ENCODE data around the gene KCNIP3.

The KCNIP3 gene

DNA sequence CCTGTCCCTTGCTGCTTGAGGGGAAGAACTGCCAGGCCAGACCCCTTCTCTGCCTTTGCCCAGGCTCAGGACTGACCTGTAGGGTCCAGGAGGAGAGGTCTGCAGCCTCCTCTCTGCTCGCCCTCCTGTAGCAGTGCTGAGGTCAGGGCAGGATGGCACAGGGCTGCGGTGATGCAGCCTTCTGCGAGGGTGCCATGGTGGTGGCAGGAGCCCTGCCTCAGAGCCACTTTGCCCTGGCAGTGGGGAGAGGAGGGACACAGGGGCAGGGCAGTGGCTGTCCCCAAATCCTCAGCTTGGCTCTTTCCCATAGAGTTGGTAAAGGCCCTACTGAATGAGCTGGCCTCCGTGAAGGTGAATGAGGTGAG is 22.0 kb upstream of the KCNIP3 start:
- DNase-seq: no peak

DNA sequence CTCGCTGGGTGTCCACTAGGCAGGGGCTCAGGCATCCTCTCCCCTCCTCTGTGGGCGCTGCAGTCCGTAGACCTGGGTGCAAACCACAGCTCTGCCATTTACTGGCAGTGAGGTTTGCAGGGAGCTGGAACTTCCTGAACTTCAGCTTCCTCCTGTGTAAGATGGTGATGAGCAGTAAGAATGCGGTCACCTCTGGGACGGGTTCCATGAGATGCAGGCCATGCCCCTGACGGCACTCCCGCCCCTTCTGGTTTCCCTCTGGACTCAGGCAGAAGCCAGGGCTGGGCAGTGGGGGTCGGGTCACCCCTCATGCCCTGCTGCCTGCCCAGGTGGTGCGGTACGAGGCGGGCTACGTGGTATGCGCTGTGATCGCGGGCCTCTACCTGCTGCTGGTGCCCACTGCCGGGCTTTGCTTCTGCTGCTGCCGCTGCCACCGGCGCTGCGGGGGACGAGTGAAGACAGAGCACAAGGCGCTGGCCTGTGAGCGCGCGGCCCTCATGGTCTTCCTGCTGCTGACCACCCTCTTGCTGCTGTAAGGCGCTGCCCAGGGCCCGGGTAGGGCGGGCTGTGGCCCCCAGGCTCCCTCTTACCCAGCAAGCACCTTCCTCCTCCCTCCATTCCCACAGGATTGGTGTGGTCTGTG is 21.4 kb upstream of the KCNIP3 start:
- DNase-seq: no peak

DNA sequence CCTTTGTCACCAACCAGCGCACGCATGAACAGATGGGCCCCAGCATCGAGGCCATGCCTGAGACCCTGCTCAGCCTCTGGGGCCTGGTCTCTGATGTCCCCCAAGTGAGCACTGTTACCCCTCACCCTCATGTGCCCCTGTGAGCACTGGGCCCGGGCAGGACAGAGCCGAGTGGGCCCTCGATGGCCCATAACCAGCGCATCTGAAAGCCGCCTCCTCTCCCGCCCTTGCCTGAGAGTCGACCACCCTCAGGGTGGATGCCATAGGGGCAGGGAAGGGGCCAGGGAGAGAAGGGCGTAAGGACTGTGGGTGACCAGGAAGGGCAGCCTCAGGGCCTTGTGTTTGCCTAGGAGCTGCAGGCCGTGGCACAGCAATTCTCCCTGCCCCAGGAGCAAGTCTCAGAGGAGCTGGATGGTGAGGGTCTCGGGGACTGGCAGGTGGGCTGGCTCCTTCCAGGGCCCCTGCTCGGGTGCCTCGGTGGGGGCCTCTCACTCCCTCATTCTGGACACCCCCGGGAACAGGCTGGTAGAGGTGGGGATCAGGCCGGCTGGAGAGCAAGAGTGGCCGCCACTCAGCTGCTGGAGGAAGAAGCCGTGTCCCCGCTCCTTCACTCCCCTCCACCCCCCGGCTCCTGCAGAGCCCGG is 20.8 kb upstream of the KCNIP3 start:
- no peak for DNase-seq

DNA sequence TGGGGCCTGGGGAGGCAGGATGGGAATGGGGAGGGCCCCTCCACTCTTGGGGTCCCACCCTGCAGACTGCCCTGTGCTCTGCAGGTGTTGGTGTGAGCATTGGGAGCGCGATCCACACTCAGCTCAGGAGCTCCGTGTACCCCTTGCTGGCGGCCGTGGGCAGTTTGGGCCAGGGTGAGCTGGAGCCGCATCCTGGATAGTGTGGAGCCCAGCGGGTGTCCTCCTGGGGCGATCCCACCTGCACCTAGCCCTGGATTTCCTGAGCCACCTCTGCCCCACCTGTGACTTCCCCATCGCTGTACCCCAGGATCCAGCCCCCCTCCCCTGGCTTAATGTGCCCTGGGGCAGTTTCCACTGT is 20.3 kb upstream of the KCNIP3 start:
- no peak for DNase-seq

DNA sequence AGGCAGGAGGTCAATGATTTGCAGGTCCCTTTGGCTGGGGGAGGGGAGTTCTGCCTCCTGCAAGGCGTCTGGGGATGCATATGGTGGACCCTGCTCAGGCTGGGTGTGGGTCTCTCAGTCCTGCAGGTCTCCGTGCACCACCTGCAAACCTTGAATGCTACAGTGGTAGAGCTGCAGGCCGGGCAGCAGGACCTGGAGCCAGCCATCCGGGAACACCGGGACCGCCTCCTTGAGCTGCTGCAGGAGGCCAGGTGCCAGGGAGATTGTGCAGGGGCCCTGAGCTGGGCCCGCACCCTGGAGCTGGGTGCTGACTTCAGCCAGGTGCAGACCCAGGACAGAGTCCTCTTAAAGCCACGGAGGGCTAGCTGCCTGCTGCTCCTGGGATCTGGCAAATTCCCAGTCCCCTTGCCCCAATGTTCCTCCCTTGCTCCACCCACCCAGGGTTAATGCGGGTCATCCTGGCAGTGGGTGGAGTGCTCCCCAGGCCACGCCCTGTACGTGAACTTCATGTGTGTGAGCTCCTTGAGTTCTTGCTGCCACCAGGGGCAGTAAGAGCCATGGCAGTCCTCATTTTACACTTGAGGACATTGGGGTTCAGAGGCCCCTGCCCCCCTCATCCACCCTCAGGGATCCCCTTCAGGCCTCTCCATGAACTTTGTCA is 19.8 kb upstream of the KCNIP3 start:
- DNase-seq: no peak

DNA sequence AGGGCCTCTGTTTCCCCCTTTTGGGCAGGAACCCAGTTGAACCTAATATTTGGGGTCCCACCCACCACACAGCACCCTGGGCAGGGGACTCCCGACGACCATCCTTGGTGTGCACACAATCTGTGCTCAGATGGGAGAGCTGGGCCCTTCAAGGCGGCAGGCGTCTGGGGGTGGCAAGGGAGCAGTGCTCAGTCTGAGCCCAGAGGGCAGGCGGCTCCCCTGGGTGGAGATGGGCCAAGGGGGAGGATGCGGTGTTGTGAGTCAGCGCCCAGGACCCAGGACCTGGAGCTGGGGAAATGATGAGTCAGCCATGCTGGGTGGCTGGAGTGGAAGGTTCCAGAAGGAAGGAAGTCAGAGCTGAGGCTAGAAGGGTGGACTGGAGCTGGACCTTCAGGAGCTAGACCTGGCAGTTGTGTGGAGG is 19.1 kb upstream of the KCNIP3 start:
- DNase-seq: no peak

DNA sequence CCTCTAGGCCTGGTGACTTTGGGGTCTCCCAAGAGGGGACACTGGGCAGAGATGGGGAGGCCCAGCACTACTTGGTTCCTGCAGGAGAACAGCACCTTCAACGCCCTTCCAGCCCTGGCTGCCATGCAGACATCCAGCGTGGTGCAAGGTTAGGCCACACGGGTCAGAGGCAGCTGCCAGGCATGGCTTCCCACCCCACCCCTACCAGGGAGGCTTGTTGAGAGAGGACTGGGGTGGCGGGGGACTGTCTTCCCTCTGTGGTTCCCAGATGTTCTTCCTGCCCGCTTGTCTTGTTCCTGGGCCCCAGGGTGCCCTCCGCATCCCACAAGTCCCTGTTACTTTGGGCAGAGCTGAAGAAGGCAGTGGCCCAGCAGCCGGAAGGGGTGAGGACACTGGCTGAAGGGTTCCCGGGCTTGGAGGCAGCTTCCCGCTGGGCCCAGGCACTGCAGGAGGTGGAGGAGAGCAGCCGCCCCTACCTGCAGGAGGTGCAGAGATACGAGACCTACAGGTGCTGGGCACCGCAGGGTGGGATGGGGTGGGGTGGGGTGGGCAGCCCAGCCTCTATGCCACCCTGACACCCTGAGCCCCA is 18.4 kb upstream of the KCNIP3 start:
- DNase-seq: no peak

DNA sequence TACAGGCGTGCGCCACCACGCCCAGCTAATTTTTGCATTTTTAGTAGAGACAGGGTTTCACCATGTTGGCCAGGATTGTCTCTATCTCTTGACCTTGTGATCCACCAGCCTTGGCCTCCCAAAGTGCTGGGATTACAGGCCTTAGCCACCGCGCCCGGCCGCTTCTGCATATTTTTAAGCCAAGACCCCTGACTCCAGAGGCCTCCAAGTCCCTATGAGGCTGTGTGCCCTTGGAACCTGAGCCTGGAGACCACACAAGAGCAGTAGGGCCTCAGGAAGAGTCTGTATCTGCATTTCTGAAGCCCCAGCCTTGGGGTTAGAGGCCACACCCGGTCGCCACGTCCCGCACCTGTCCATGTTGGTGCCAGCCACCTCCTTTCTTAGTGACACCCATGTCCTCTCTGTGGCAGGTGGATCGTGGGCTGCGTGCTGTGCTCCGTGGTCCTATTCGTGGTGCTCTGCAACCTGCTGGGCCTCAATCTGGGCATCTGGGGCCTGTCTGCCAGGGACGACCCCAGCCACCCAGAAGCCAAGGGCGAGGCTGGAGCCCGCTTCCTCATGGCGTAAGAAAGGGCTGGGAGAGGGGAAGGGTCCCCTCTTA is 17.6 kb upstream of the KCNIP3 start:
- no peak for DNase-seq

DNA sequence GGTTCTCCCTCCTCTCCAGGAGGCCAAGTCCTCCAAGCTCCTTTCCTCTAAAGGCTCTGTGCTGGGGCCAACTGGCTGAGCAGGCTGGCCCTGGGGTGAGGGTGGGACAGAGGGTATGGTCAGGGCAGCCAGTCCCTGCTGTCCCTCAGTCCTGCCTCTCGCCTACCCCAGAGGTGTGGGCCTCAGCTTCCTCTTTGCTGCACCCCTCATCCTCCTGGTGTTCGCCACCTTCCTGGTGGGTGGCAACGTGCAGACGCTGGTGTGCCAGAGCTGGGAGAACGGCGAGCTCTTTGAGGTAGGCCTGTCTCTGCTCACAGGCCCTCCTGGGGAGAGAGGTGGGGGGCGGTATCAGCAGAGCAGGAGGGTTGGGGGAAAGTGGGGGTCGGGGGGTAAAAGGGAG is 16.1 kb upstream of the KCNIP3 start:
- no peak for DNase-seq

DNA sequence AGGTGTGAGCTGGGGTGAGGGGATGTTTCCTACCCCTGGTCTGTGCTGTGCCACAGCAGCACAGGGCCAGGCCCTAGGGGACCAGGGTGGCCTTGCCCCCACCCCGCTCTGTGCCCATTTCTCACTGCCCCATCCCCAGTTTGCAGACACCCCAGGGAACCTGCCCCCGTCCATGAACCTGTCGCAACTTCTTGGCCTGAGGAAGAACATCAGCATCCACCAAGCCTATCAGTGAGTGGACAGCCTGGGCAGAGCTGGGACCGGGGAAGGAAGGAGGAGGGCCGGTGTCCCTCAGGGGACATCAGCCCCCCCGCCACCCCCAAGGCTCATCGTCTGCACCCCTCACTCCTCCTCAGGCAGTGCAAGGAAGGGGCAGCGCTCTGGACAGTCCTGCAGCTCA is 15.4 kb upstream of the KCNIP3 start:
- no peak for DNase-seq

DNA sequence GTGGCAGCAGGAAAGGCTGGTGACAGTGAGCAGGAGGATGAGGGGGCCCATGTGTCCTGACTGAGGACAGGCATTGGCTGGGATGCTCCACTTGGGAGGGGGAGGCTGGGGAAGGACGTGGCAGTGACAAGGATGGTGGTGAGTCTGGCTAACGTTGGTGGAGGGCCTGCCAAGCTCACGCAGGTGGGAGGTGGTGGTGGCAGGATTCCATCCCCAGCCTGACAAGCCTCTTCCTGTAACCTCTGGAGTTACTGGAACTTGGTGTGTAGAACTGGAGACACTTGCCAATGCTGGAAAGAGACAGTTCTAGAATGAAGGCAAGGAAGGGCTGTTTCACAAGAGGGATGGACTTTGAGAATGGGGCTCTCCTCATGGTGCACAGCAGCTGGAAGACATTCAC is 14.7 kb upstream of the KCNIP3 start:
- no peak for DNase-seq

DNA sequence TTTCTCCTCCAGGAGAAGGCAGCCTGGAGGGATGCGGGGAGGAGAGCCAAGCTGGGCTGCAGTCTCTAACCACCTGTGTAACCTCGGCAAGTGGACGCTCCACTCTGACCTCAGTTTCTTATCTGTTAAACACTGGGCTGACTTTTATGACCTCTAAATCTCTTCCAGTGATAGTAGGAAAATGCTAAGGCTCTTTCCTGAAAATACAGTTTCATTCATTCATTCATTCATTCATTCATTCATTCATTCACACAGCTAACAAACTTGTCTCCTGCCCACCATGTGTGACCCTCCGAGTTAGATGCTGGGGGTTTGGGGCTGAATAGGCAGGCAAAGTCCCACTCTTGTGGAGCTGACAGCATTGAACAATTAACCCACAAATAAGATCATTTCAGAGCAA is 13.6 kb upstream of the KCNIP3 start:
- no peak for DNase-seq

DNA sequence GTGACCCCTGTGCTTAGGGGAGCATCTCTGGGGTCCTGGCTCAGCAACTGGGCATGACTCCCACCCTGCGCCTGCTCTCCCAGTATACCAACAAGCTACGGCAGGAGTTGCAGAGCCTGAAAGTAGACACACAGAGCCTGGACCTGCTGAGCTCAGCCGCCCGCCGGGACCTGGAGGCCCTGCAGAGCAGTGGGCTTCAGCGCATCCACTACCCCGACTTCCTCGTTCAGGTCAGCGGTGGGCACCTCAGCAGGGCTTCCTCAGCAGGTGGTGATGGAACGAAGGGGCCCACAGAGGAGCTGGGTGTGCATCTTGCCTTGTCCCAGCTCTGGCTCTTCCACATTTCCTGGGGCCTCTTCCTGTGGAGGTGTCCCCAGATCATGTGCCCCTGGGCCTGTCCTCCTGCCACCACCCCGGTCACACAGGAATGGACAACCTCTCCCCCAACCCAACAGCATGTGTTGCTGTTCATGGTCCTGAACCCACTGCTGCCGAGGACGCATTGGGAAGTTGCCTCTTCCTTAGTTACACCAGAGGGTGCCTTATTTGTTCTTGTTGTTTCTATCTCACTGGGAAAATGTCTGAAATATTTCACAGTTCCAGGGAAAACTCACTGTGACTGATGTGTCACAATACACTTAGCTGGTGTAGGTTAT is 12.1 kb upstream of the KCNIP3 start:
- DNase-seq: no peak

DNA sequence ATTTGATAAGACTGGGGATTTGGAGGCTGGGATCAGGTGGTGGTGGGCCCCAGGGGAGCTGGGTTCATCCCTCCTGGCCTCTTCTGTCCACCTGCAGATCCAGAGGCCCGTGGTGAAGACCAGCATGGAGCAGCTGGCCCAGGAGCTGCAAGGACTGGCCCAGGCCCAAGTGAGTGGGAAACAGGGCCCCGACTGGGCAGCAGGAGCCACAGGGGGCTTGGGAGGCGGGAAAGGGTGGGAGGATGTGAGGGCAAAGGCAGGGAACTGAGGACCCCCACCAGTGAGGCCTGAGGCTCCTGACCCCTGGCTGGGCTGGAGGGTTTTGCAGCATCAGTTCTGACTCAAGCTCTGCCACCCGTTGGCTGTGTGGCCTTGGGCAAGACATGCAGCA is 11.6 kb upstream of the KCNIP3 start:
- DNase-seq: no peak

DNA sequence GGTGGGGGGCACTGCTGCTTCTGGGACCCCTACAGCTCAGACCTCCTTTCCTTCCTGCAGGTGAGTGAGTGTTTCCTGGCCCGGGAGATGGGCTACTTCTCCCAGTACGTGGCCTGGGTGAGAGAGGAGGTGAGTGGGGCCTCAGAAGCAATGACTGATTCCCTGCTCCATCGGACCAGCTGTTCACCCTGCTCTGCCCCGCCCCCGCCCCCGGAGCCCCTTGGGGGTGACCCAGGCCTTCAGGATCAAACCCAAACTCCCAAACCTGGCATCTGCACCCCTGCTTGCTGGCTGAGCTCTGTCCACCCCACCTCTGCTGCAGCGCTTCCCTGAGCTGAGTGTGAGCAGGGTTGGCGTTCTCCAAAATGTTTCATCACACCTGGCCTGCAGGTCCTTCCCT is 9.8 kb upstream of the KCNIP3 start:
- DNase-seq: no peak

DNA sequence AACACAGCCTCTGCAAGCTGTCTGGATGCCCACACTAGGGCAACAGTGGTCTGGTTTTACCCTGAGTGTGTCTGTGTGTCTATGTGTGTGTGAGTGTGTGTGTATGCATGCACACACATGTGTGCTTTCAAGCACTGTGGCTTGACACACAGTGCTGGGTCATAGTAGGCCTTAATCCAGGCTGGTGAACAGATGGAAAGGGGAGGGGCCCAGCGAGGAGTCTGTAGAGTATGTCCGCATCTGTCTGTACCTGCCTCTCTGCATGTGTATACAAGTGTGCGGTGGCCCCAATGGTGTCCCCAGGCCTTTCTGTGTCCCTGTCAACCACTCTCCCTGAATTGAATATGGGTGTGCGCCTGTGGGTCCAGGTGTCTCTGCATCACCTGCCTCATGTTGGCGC is 9.3 kb upstream of the KCNIP3 start:
- no peak for DNase-seq

DNA sequence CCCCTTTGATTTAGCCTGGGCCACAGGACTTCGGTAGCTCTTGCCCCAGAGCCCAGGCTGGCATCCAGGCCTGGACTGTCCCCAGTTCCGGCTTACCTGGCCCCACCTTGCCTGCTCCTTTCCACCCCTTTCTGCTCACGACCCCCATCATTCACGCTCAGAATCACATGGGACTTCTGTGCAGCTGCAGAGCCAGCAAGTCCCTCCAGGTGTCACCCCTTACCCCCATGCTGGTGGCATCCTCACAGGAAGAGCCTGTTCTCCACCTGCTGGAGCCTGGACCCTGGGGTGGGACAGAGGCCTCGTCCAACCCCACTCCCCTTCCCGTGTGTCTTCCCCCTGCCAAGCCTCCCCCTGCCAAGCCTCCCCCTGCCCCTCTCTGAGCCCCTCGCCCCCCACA is 7.9 kb upstream of the KCNIP3 start:
- DNase-seq: no peak

DNA sequence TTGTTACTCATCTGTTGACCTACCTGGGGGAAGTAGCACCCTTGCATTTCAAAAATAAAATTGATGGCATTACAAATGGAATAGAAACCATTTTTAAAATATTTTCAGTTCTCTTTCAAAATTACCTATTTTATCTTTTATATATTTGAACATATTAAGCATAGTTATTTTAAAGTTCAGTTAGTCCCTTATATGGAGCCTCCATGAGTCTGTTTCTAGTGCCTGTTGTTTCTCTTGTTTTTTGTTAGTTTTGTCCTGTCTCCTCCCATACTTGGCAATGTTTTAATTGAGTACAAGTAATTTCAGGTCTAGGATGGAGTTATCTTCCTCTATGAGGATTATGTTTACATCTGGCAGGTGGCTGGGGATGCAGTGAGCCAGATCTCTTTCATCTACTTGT is 5.9 kb upstream of the KCNIP3 start:
- no peak for DNase-seq

DNA sequence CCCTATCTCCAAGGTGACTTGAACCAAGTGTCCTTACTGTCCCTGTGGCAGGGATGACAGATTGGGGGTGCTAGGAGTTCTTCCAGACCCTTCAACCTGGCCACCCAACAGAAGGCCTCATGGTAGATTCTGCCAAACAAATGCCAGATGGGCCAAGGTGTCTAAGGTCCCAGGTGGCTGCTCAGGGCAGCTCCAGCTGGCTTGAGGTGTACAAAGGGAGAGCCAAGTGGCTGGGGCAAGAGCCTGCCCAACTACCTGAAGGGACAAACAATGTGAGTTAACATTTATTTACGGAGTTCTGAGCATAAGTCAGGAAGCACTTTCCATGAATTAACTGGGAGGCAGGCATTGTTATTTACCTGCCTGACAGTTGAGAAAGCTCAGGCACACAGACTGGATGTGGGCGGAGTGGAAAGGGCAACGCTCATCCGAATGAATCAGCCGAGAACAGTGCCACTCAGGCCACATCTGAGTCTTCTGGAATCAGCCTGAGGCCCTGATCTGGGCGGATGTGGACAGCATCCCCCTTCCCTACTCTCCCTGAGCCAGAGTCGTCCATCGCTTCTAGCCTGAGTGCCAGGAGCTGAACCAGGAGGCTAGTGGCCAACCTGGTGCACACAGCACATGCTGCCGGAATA is 4.4 kb upstream of the KCNIP3 start:
- no peak for DNase-seq

DNA sequence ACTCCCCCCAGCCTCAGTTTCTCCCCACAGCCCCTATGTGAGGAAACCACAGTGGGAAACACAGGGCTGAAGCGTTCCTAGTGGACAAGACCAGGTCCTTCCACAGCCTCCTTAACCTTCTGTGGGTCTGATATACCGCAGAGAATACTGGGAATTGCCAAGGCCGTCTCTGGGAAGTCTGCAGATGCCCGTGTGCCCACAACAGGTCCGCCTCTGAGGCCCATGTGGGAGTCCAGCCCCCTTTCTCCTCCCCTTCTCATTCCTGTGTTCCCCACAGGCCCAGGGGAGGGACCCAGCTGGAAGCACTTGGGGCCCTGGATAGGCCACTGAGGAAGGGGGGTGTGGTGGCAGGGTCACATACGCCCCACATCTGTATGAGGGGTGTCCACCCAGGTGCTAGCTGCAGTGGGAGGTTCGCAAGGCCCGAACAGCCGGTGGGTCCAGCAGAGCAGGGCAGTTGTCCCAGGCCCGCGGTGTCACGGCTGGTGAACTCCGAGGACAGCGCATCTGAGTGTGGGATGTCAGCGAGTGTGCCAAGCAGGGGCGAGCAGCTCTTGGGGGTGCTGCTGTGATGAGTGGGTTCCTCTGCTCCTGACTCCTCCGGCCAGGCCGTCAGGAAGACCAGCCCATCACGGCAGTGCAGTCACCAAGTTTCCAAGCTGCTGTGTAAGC is 2.4 kb upstream of the KCNIP3 start:
- DNase-seq: no peak

DNA sequence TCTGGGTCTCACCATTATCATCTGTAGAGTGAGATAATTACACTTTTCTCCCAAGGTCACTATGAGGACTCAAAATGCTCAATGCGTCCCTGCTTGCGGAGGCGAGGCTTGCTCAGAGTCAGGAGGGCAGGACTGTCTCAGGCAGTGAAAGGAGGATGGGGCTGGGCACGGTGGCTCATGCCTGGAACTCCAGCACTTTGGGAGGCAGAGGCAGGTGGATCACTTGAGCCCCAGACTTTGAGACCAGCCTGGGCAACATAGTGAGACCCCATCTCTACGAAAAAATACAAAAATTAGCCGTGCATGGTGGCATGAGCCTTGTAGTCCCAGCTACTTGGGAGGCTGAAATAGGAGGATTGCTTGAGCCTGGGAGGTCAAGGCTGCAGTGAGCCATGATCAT is 1.8 kb upstream of the KCNIP3 start:
- no peak for DNase-seq

DNA sequence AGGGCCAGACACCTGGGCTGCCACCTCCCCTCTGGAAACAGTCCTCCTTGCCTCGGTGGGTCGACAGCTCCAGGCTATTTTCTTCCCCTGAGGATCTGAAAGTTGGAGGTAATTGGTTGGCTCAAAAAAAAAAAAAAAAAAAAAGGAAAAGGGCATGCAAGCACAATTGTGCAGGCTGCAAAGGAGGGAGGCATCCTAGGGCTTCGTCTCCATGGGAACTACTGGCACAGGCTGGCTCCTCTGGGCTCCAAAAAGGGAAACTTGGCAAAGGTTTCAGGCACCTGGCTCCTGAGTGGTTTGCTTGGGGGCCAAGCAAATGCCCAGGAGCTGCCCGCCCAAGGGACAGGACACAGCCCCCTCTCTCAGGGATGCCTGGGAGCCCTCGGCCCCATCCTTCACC is 1.1 kb upstream of the KCNIP3 start:
- no peak for DNase-seq
